Activated T-helper 17 cell treated with anti-CD3 and anti-CD28 coated beads, Interleukin-2, amount 50 U/mL, for 72 hours (primary cell): Measurements from ENCODE around the gene OSBPL3. TPM values are rescaled to one million over a fixed set of nuclear protein-coding genes. Genes with fewer than 3 reads are reported as not detected.

Experiments used
- ATAC-seq: fragments of 150-1000 bp; cut with Tn5 transposase; replicated peaks from 2 replicates; pipeline ENCODE4 v1.10.0; 2021; ENCODE audit warnings: mild to moderate bottlenecking, moderate library complexity
- H3K27ac Mint-ChIP-seq: one replicate; pipeline ENCODE4 v1.8.0; 2022; ENCODE audit warnings: mixed read lengths
- H3K27me3 Mint-ChIP-seq: one replicate; pipeline ENCODE4 v1.8.0; 2022; ENCODE audit warnings: mixed read lengths
- H3K36me3 Mint-ChIP-seq: one replicate; pipeline ENCODE4 v1.8.0; 2022; ENCODE audit warnings: low read depth, mild to moderate bottlenecking, mixed read lengths
- H3K4me1 Mint-ChIP-seq: one replicate; pipeline ENCODE4 v1.8.0; 2022; ENCODE audit warnings: mixed read lengths
- H3K4me3 Mint-ChIP-seq: one replicate; pipeline ENCODE4 v1.8.0; 2022; ENCODE audit warnings: mild to moderate bottlenecking, mixed read lengths
- H3K9me3 Mint-ChIP-seq: one replicate; pipeline ENCODE4 v1.8.0; 2022; ENCODE audit warnings: mixed read lengths
- total RNA-seq, 2 donors: library from RNA; stranded (reverse); gene quantifications; one replicate each; pipeline ENCODE4 v1.2.3, GENCODE V29; 2022

The OSBPL3 gene
- total RNA-seq, 2 donors from 2014 or later, result 57.6 to 70.6 TPM

- ATAC-seq, result no peak
- Mint-ChIP-seq H3K4me1 (no peaks in the 10 kb centered on the region), H3K27ac (no peak overlapping the region), H3K4me3 (no peak overlapping the region), H3K9me3 (peaks cover 11% of the 10 kb centered on the region), H3K27me3 (no peaks in the 10 kb centered on the region), H3K36me3 (no peaks in the 10 kb centered on the region)
Observed at GRCh38 chr7:25002786-25003185, 22.8 kb upstream of the OSBPL3 start.

- H3K36me3 Mint-ChIP-seq, result no peaks in the 10 kb centered on the region
- peaks cover 5% of the 10 kb centered on the region for H3K9me3 Mint-ChIP-seq
- no peak overlapping the region for H3K27ac Mint-ChIP-seq
- H3K4me3 Mint-ChIP-seq, result no peak overlapping the region
- ATAC-seq, result no peak
- H3K27me3 Mint-ChIP-seq, result no peaks in the 10 kb centered on the region
- no peaks in the 10 kb centered on the region for H3K4me1 Mint-ChIP-seq
Observed at GRCh38 chr7:24995466-24995865, 15.5 kb upstream of the OSBPL3 start.

GRCh38 chr7:24992314-24992713 lies 12.3 kb upstream of the OSBPL3 start:
- no peak overlapping the region for H3K4me3 Mint-ChIP-seq

GRCh38 chr7:24991353-24991752 lies 11.4 kb upstream of the OSBPL3 start:
- H3K4me3 Mint-ChIP-seq, result no peak overlapping the region
- no peaks in the 10 kb centered on the region for H3K27me3 Mint-ChIP-seq
- H3K36me3 Mint-ChIP-seq, result no peaks in the 10 kb centered on the region
- H3K4me1 Mint-ChIP-seq, result peaks cover 5% of the 10 kb centered on the region
- H3K9me3 Mint-ChIP-seq, result no peaks in the 10 kb centered on the region
- no peak overlapping the region for H3K27ac Mint-ChIP-seq
- no peak for ATAC-seq

More at GRCh38 chr7:24992314-24992713, 12.3 kb upstream of the OSBPL3 start:
- Mint-ChIP-seq H3K9me3 (no peaks in the 10 kb centered on the region), H3K27me3 (no peaks in the 10 kb centered on the region), H3K27ac (no peak overlapping the region), H3K4me1 (no peaks in the 10 kb centered on the region), H3K36me3 (no peaks in the 10 kb centered on the region)
- no peak for ATAC-seq

GRCh38 chr7:24987331-24987842 lies 7.4 kb upstream of the OSBPL3 start:
- Mint-ChIP-seq H3K4me3 (no peak overlapping the region), H3K27me3 (no peaks in the 10 kb centered on the region), H3K27ac (no peak overlapping the region), H3K4me1 (peaks cover 5% of the 10 kb centered on the region), H3K36me3 (no peaks in the 10 kb centered on the region), H3K9me3 (no peaks in the 10 kb centered on the region)
- no peak for ATAC-seq

- no peak for ATAC-seq
- Mint-ChIP-seq H3K27me3 (no peaks in the 10 kb centered on the region), H3K27ac (no peak overlapping the region), H3K4me1 (peaks cover 19% of the 10 kb centered on the region), H3K36me3 (peaks cover 15% of the 10 kb centered on the region), H3K9me3 (no peaks in the 10 kb centered on the region), H3K4me3 (peak overlapping the region; percentile 92)
Observed at GRCh38 chr7:24982917-24983316, 2.9 kb upstream of the OSBPL3 start.

- peaks cover 24% of the 10 kb centered on the region for H3K4me1 Mint-ChIP-seq
- peak overlapping the region; percentile 93 for H3K27ac Mint-ChIP-seq
- H3K27me3 Mint-ChIP-seq, result no peaks in the 10 kb centered on the region
- ATAC-seq, result peak; percentile 18
- H3K4me3 Mint-ChIP-seq, result peak overlapping the region; percentile 92
- H3K36me3 Mint-ChIP-seq, result peaks cover 27% of the 10 kb centered on the region
- no peaks in the 10 kb centered on the region for H3K9me3 Mint-ChIP-seq
Observed at GRCh38 chr7:24981171-24981951, 1.4 kb upstream of the OSBPL3 start.

GRCh38 chr7:24980534-24981170 lies 674 bp upstream of the OSBPL3 start:
- Mint-ChIP-seq H3K27me3 (no peaks in the 10 kb centered on the region), H3K27ac (peak overlapping the region; percentile 93), H3K36me3 (peaks cover 34% of the 10 kb centered on the region), H3K4me3 (peak overlapping the region; percentile 92), H3K9me3 (no peaks in the 10 kb centered on the region), H3K4me1 (peaks cover 31% of the 10 kb centered on the region)
- ATAC-seq, result peak; percentile 33

GRCh38 chr7:24979470-24979862 lies 512 bp downstream of the OSBPL3 start:
- Mint-ChIP-seq H3K36me3 (peaks cover 46% of the 10 kb centered on the region), H3K27me3 (no peaks in the 10 kb centered on the region), H3K27ac (peak overlapping the region; percentile 94), H3K9me3 (no peaks in the 10 kb centered on the region), H3K4me1 (peaks cover 43% of the 10 kb centered on the region), H3K4me3 (peak overlapping the region; percentile 92)
- ATAC-seq, result peak; percentile 66

- Mint-ChIP-seq H3K27me3 (no peaks in the 10 kb centered on the region), H3K36me3 (peaks cover 50% of the 10 kb centered on the region), H3K4me3 (peak overlapping the region; percentile 92), H3K27ac (peak overlapping the region; percentile 94), H3K4me1 (peaks cover 48% of the 10 kb centered on the region), H3K9me3 (no peaks in the 10 kb centered on the region)
- peak; percentile 2 for ATAC-seq
Observed at GRCh38 chr7:24978843-24979469, 1.0 kb downstream of the OSBPL3 start.

- no peak for ATAC-seq
- no peaks in the 10 kb centered on the region for H3K9me3 Mint-ChIP-seq
- no peaks in the 10 kb centered on the region for H3K27me3 Mint-ChIP-seq
- peaks cover 50% of the 10 kb centered on the region for H3K36me3 Mint-ChIP-seq
- peak overlapping the region; percentile 92 for H3K4me3 Mint-ChIP-seq
- H3K4me1 Mint-ChIP-seq, result peaks cover 61% of the 10 kb centered on the region
- no peak overlapping the region for H3K27ac Mint-ChIP-seq
Observed at GRCh38 chr7:24975644-24976260, 4.2 kb downstream of the OSBPL3 start.

GRCh38 chr7:24975172-24975571 lies 4.8 kb downstream of the OSBPL3 start:
- Mint-ChIP-seq H3K36me3 (peaks cover 50% of the 10 kb centered on the region), H3K9me3 (no peaks in the 10 kb centered on the region), H3K27me3 (no peaks in the 10 kb centered on the region), H3K4me3 (peak overlapping the region; percentile 92), H3K4me1 (peaks cover 61% of the 10 kb centered on the region), H3K27ac (no peak overlapping the region)
- ATAC-seq, result no peak

GRCh38 chr7:24974026-24974832 lies 5.7 kb downstream of the OSBPL3 start:
- no peak overlapping the region for H3K27ac Mint-ChIP-seq
- H3K4me1 Mint-ChIP-seq, result peaks cover 69% of the 10 kb centered on the region
- H3K27me3 Mint-ChIP-seq, result no peaks in the 10 kb centered on the region
- no peaks in the 10 kb centered on the region for H3K9me3 Mint-ChIP-seq
- H3K36me3 Mint-ChIP-seq, result peaks cover 48% of the 10 kb centered on the region
- ATAC-seq, result no peak
- H3K4me3 Mint-ChIP-seq, result no peak overlapping the region

- peak overlapping the region; percentile 15 for H3K4me3 Mint-ChIP-seq
- no peaks in the 10 kb centered on the region for H3K9me3 Mint-ChIP-seq
- ATAC-seq, result no peak
- H3K27me3 Mint-ChIP-seq, result no peaks in the 10 kb centered on the region
- peaks cover 35% of the 10 kb centered on the region for H3K36me3 Mint-ChIP-seq
- H3K4me1 Mint-ChIP-seq, result peaks cover 69% of the 10 kb centered on the region
- H3K27ac Mint-ChIP-seq, result no peak overlapping the region
Observed at GRCh38 chr7:24972991-24973390, 7.0 kb downstream of the OSBPL3 start.
